Measurements from ENCODE around the gene F2RL3. TPM values are rescaled to one million over a fixed set of nuclear protein-coding genes. Genes with fewer than 3 reads are reported as not detected.

The F2RL3 gene
- polyA plus RNA-seq, 1 donor from 2014 or later: not detected

GRCh38 chr19:16856091-16856490, 32.7 kb upstream of the F2RL3 start:
- Histone ChIP-seq H3K9me2 (ENCODE audit: insufficient read depth, low read length) (no peaks in the 10 kb centered on the region), H3K27me3 (ENCODE audit: insufficient read depth, low read depth, low read length) (no peaks in the 10 kb centered on the region), H3K4me2 (ENCODE audit: low read length) (no peak overlapping the region), H3K4me3 (ENCODE audit: low read length) (no peak overlapping the region), H3K27ac (ENCODE audit: low read length) (no peak overlapping the region), H3K79me2 (replicated peaks; ENCODE audit: insufficient read depth, low read length) (no peaks in the 10 kb centered on the region), H3K9ac (ENCODE audit: low read length) (no peak overlapping the region), H3K9me3 (ENCODE audit: low read length) (no peaks in the 10 kb centered on the region), H3F3A (ENCODE audit: insufficient read depth, low read length, poor library complexity, severe bottlenecking) (no peaks in the 10 kb centered on the region), H3K36me3 (ENCODE audit: insufficient read depth, low read length) (no peaks in the 10 kb centered on the region), H2AFZ (ENCODE audit: low read depth, low read length) (no peak overlapping the region), H4K20me1 (ENCODE audit: insufficient read depth) (no peaks in the 10 kb centered on the region)
- TF ChIP-seq EP300 (conservative IDR thresholded peaks at IDR 0.05; ENCODE audit: poor library complexity, severe bottlenecking): no peak
- no peak for TF ChIP-seq TAF1 (IDR thresholded peaks at IDR 0.05; ENCODE audit: low read depth)
- no peak for TF ChIP-seq POLR2AphosphoS5 (IDR thresholded peaks at IDR 0.05)
- no peak for TF ChIP-seq MXI1 (conservative IDR thresholded peaks at IDR 0.05; ENCODE audit: poor library complexity, severe bottlenecking)
- TF ChIP-seq EZH2 (IDR thresholded peaks at IDR 0.05; ENCODE audit: borderline replicate concordance, insufficient read depth, low read length, poor library complexity, severe bottlenecking): no peak
- TF ChIP-seq, protein P1, sequence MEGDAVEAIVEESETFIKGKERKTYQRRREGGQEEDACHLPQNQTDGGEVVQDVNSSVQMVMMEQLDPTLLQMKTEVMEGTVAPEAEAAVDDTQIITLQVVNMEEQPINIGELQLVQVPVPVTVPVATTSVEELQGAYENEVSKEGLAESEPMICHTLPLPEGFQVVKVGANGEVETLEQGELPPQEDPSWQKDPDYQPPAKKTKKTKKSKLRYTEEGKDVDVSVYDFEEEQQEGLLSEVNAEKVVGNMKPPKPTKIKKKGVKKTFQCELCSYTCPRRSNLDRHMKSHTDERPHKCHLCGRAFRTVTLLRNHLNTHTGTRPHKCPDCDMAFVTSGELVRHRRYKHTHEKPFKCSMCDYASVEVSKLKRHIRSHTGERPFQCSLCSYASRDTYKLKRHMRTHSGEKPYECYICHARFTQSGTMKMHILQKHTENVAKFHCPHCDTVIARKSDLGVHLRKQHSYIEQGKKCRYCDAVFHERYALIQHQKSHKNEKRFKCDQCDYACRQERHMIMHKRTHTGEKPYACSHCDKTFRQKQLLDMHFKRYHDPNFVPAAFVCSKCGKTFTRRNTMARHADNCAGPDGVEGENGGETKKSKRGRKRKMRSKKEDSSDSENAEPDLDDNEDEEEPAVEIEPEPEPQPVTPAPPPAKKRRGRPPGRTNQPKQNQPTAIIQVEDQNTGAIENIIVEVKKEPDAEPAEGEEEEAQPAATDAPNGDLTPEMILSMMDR (IDR thresholded peaks at IDR 0.05; ENCODE audit: poor library complexity, severe bottlenecking): no peak
- TF ChIP-seq SMC3 (conservative IDR thresholded peaks at IDR 0.05; ENCODE audit: poor library complexity): no peak
- no peak for TF ChIP-seq RAD21 (conservative IDR thresholded peaks at IDR 0.05)
- TF ChIP-seq, protein P2, sequence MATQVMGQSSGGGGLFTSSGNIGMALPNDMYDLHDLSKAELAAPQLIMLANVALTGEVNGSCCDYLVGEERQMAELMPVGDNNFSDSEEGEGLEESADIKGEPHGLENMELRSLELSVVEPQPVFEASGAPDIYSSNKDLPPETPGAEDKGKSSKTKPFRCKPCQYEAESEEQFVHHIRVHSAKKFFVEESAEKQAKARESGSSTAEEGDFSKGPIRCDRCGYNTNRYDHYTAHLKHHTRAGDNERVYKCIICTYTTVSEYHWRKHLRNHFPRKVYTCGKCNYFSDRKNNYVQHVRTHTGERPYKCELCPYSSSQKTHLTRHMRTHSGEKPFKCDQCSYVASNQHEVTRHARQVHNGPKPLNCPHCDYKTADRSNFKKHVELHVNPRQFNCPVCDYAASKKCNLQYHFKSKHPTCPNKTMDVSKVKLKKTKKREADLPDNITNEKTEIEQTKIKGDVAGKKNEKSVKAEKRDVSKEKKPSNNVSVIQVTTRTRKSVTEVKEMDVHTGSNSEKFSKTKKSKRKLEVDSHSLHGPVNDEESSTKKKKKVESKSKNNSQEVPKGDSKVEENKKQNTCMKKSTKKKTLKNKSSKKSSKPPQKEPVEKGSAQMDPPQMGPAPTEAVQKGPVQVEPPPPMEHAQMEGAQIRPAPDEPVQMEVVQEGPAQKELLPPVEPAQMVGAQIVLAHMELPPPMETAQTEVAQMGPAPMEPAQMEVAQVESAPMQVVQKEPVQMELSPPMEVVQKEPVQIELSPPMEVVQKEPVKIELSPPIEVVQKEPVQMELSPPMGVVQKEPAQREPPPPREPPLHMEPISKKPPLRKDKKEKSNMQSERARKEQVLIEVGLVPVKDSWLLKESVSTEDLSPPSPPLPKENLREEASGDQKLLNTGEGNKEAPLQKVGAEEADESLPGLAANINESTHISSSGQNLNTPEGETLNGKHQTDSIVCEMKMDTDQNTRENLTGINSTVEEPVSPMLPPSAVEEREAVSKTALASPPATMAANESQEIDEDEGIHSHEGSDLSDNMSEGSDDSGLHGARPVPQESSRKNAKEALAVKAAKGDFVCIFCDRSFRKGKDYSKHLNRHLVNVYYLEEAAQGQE (IDR thresholded peaks at IDR 0.05; ENCODE audit: borderline replicate concordance): no peak

- no peaks in the 10 kb centered on the region for H3K27me3 ChIP-seq (ENCODE audit: insufficient read depth, low read depth, low read length)
- no peaks in the 10 kb centered on the region for H3F3A ChIP-seq (ENCODE audit: insufficient read depth, low read length, poor library complexity, severe bottlenecking)
- no peak overlapping the region for H3K4me3 ChIP-seq (ENCODE audit: low read length)
- no peak overlapping the region for H3K27ac ChIP-seq (ENCODE audit: low read length)
- no peaks in the 10 kb centered on the region for H3K9me3 ChIP-seq (ENCODE audit: low read length)
- H3K79me2 ChIP-seq (replicated peaks; ENCODE audit: insufficient read depth, low read length): no peaks in the 10 kb centered on the region
- H3K9me2 ChIP-seq (ENCODE audit: insufficient read depth, low read length): no peaks in the 10 kb centered on the region
- no peak overlapping the region for H3K9ac ChIP-seq (ENCODE audit: low read length)
- TF ChIP-seq POLR2AphosphoS5 (IDR thresholded peaks at IDR 0.05) (no peak), TAF1 (IDR thresholded peaks at IDR 0.05; ENCODE audit: low read depth) (no peak), EZH2 (IDR thresholded peaks at IDR 0.05; ENCODE audit: borderline replicate concordance, insufficient read depth, low read length, poor library complexity, severe bottlenecking) (no peak), MXI1 (conservative IDR thresholded peaks at IDR 0.05; ENCODE audit: poor library complexity, severe bottlenecking) (no peak), SMC3 (conservative IDR thresholded peaks at IDR 0.05; ENCODE audit: poor library complexity) (no peak), RAD21 (conservative IDR thresholded peaks at IDR 0.05) (no peak), EP300 (conservative IDR thresholded peaks at IDR 0.05; ENCODE audit: poor library complexity, severe bottlenecking) (no peak)
- TF ChIP-seq, protein P1 (IDR thresholded peaks at IDR 0.05; ENCODE audit: poor library complexity, severe bottlenecking): no peak
- TF ChIP-seq, protein P2 (IDR thresholded peaks at IDR 0.05; ENCODE audit: borderline replicate concordance): no peak
- no peak overlapping the region for H3K4me2 ChIP-seq (ENCODE audit: low read length)
- no peak overlapping the region for H2AFZ ChIP-seq (ENCODE audit: low read depth, low read length)
- peaks cover 5% of the 10 kb centered on the region for H3K36me3 ChIP-seq (ENCODE audit: insufficient read depth, low read length)
- H4K20me1 ChIP-seq (ENCODE audit: insufficient read depth): no peaks in the 10 kb centered on the region
Observed at GRCh38 chr19:16859626-16860025, 29.2 kb upstream of the F2RL3 start.
